Measurements from ENCODE around the gene UNC5B. TPM values are rescaled to one million over a fixed set of nuclear protein-coding genes. Genes with fewer than 3 reads are reported as not detected.

Gene UNC5B
- total RNA-seq, 1 donor from 2014 or later = not detected

DNA sequence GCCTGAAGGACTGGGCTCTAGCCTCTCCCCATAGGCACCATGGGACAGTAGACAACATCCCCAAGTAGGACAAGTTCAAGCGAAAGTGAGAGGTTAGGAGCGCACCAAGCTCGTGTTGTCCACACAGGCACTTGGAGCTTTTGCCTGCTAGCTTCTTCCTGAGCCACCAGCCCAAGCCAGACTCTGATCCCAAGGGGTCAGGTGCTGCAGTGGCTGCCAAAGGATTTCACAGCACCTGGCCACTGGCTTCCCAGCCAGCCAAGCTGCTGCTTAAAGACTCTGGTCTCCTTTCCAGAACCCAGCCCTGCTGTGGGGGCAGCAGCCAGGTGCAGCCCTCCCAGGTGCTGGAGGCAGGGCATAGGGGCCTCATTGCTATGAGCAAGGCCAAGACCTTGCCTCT lies 33.0 kb upstream of the UNC5B start:
- ChIA-PET CTCF (no interaction called here), POLR2A (no interaction called here)
- DNase-seq (no peak), ATAC-seq (ENCODE audit: low read depth) (no peak)
- intact Hi-C loops (cut with micrococcal nuclease) = no loop called here
- Mint-ChIP-seq H3K4me3 (no peak overlapping the region), H3K27me3 (peaks cover 5% of the 10 kb centered on the region), H3K36me3 (ENCODE audit: low read depth) (no peaks in the 10 kb centered on the region), H3K27ac (no peak overlapping the region), H3K4me1 (no peaks in the 10 kb centered on the region), H3K9me3 (no peaks in the 10 kb centered on the region)
- TF ChIP-seq, protein P1, sequence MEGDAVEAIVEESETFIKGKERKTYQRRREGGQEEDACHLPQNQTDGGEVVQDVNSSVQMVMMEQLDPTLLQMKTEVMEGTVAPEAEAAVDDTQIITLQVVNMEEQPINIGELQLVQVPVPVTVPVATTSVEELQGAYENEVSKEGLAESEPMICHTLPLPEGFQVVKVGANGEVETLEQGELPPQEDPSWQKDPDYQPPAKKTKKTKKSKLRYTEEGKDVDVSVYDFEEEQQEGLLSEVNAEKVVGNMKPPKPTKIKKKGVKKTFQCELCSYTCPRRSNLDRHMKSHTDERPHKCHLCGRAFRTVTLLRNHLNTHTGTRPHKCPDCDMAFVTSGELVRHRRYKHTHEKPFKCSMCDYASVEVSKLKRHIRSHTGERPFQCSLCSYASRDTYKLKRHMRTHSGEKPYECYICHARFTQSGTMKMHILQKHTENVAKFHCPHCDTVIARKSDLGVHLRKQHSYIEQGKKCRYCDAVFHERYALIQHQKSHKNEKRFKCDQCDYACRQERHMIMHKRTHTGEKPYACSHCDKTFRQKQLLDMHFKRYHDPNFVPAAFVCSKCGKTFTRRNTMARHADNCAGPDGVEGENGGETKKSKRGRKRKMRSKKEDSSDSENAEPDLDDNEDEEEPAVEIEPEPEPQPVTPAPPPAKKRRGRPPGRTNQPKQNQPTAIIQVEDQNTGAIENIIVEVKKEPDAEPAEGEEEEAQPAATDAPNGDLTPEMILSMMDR (IDR thresholded peaks at IDR 0.05) = no peak

DNA sequence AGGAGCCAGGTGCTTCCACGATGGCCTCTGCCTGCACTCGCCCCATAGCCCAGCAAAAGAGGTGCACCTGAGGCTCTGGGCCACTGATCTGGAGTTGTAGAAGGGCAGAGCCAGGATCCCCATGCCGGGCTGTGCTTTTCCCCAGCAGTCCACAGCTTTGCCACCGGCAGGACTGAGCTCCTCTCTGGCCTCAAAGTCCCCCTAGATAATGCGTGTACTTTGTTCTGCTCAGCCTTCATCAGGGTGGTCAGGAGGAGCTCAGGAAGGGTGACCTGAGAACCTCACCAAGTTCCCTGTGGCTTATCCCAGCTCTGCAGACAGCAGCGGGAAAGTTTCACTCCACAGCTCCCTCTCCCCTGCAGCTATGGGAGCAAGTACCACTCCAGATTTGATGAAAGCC lies 27.9 kb upstream of the UNC5B start:
- TF ChIP-seq, protein P1 (IDR thresholded peaks at IDR 0.05) = no peak
- H3K9me3 Mint-ChIP-seq = no peaks in the 10 kb centered on the region
- no peak overlapping the region for H3K4me3 Mint-ChIP-seq
- intact Hi-C loops (cut with micrococcal nuclease) = no loop called here
- DNase-seq (no peak), ATAC-seq (ENCODE audit: low read depth) (no peak)
- H3K36me3 Mint-ChIP-seq (ENCODE audit: low read depth) = no peaks in the 10 kb centered on the region
- CTCF ChIA-PET = no interaction called here
- POLR2A ChIA-PET = no interaction called here
- no peaks in the 10 kb centered on the region for H3K4me1 Mint-ChIP-seq
- peaks cover 15% of the 10 kb centered on the region for H3K27me3 Mint-ChIP-seq
- H3K27ac Mint-ChIP-seq = no peak overlapping the region

DNA sequence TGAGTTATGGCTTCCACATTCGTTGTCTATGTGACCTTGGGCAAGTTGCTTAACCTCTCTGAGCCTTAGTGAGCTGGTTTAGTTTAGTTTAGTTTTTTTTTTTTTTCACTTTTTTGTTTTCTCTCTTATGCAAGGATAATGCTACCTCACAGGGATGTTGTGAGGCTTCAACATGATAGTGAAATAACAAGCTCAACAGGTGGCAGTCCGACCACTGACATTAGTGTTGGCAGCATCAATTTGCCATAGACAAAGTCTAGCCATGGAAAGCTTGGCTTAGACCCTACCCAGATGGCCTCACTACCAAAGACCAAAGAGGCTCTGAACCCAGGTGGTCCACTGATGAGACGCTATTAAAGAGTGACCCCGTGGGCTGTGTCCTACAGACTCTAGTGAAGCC lies 27.2 kb upstream of the UNC5B start:
- Mint-ChIP-seq H3K27ac (no peak overlapping the region), H3K27me3 (peaks cover 15% of the 10 kb centered on the region), H3K9me3 (no peaks in the 10 kb centered on the region), H3K36me3 (ENCODE audit: low read depth) (no peaks in the 10 kb centered on the region), H3K4me1 (no peaks in the 10 kb centered on the region), H3K4me3 (no peak overlapping the region)
- ATAC-seq (ENCODE audit: low read depth) = no peak
- ChIA-PET POLR2A (no interaction called here), CTCF (no interaction called here)
- TF ChIP-seq, protein P1 (IDR thresholded peaks at IDR 0.05) = no peak
- DNase-seq = no peak
- intact Hi-C loops (cut with micrococcal nuclease) = no loop called here

DNA sequence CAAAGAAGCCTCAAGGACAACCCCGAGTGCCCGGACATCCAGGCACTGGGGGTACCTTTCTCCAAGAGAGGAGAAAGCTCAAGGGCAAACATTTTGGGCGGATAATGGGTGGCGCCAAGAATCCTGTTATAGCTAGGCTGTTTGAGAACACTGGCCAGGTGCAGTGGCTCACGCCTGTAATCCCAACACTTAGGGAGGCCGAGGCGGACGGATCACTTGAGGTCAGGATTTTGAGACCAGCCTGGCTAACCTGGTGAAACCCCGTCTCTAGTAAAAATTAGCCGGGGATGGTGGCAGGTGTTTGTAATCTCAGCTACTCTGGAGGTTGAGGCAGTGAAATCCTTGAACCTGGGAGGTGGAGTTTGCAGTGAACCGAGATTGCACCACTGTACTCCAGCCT lies 25.2 kb upstream of the UNC5B start:
- peaks cover 20% of the 10 kb centered on the region for H3K27me3 Mint-ChIP-seq
- H3K36me3 Mint-ChIP-seq (ENCODE audit: low read depth) = no peaks in the 10 kb centered on the region
- no peak overlapping the region for H3K27ac Mint-ChIP-seq
- H3K4me3 Mint-ChIP-seq = no peak overlapping the region
- H3K9me3 Mint-ChIP-seq = no peaks in the 10 kb centered on the region
- ChIA-PET POLR2A (no interaction called here), CTCF (no interaction called here)
- intact Hi-C loops (cut with micrococcal nuclease) = no loop called here
- DNase-seq (no peak), ATAC-seq (ENCODE audit: low read depth) (no peak)
- TF ChIP-seq, protein P1 (IDR thresholded peaks at IDR 0.05) = no peak
- H3K4me1 Mint-ChIP-seq = no peaks in the 10 kb centered on the region

DNA sequence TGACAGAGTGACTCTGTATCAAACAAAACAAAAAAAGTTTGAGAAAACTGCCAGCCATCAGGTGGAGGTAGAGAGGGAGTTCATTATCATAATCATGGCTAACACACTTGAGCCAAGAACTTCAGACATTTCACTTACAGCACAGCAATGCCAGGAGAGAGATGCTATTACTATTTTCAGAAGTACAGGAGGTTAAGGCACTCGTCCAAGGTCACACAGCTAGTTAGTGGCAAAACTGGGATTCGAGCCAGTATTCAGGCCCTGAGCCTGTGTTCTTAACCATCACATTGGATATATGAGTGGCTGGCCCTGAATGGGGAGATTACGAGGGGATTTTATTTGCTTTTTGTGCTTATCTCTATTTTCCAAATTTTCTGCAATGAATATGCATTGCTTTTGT lies 24.8 kb upstream of the UNC5B start:
- no peaks in the 10 kb centered on the region for H3K9me3 Mint-ChIP-seq
- H3K27ac Mint-ChIP-seq = no peak overlapping the region
- intact Hi-C loops (cut with micrococcal nuclease) = no loop called here
- DNase-seq (no peak), ATAC-seq (ENCODE audit: low read depth) (no peak)
- H3K27me3 Mint-ChIP-seq = peaks cover 16% of the 10 kb centered on the region
- CTCF ChIA-PET = no interaction called here
- no peaks in the 10 kb centered on the region for H3K4me1 Mint-ChIP-seq
- POLR2A ChIA-PET = no interaction called here
- TF ChIP-seq, protein P1 (IDR thresholded peaks at IDR 0.05) = no peak
- no peaks in the 10 kb centered on the region for H3K36me3 Mint-ChIP-seq (ENCODE audit: low read depth)
- H3K4me3 Mint-ChIP-seq = no peak overlapping the region

Measured in activated B cell treated with CpG ODN at 0.5 μM for 24 hours (primary cell).